ENCODE measurements around the gene DNAJB4. TPM values are rescaled to one million over a fixed set of nuclear protein-coding genes. Genes with fewer than 3 reads are reported as not detected.

Gene DNAJB4
- total RNA-seq, 1 experiment from 2014 or later = 23.0 TPM

DNA sequence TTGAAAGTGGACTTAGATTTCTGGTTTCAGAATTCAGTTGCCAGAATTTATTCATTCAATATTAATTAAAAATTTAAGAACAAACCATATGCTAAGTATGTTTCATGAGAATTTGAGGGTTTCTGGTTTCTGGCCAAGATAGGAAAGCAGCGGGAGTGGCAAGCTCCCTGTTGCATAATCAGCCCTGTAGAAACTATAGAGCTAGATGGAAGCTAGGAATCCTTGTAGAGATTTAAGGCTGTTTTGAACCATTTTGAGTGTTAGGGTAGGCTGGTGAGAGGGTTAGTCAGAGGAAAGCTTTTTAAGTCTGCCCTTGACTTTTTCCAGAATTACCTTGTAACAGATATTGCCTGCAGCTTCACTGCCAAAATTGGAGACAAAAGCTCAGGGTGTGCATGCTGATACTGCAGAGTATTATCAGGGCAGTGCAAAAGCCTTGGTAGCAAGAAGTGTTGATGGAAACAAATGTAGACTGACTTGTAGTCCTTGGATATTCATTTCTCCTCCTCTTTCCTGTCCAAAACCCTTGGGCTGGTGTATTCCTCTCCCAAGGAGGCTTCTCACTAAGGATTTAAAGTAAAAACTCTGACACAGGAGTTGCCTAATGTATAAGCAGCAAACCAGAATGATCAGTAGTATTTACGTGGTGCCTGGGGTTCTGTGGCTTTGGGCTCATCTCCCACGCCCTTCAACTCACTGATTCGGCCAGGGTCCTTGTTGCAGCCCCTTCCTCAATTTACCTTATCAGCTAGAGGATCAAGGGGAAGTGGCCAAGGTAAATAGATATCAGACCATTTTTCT is 28.5 kb downstream of the DNAJB4 start:
- Mint-ChIP-seq H3K36me3 (ENCODE audit: insufficient read depth, unreplicated experiment) (no peaks in the 10 kb centered on the region), H3K27ac (ENCODE audit: unreplicated experiment) (no peak overlapping the region), H3K9me3 (ENCODE audit: low read depth, unreplicated experiment) (no peaks in the 10 kb centered on the region), H3K4me3 (ENCODE audit: low read depth, unreplicated experiment) (no peak overlapping the region), H3K4me1 (ENCODE audit: low read depth, unreplicated experiment) (no peaks in the 10 kb centered on the region), H3K27me3 (ENCODE audit: unreplicated experiment) (no peaks in the 10 kb centered on the region)
- DNase-seq = no peak
- CTCF ChIA-PET = interaction anchor here (0.6 kb wide), 1 partner anchor 21 kb away, joined by 3 read pairs; no protein-coding TSS in a partner anchor
- intact Hi-C loops (cut with micrococcal nuclease; ENCODE audit: unreplicated experiment) = no loop called here
- no TSS peak for BruUV-seq (replicated peaks)
- TF ChIP-seq, protein P1, sequence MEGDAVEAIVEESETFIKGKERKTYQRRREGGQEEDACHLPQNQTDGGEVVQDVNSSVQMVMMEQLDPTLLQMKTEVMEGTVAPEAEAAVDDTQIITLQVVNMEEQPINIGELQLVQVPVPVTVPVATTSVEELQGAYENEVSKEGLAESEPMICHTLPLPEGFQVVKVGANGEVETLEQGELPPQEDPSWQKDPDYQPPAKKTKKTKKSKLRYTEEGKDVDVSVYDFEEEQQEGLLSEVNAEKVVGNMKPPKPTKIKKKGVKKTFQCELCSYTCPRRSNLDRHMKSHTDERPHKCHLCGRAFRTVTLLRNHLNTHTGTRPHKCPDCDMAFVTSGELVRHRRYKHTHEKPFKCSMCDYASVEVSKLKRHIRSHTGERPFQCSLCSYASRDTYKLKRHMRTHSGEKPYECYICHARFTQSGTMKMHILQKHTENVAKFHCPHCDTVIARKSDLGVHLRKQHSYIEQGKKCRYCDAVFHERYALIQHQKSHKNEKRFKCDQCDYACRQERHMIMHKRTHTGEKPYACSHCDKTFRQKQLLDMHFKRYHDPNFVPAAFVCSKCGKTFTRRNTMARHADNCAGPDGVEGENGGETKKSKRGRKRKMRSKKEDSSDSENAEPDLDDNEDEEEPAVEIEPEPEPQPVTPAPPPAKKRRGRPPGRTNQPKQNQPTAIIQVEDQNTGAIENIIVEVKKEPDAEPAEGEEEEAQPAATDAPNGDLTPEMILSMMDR (IDR thresholded peaks at IDR 0.05; ENCODE audit: unreplicated experiment) = no peak

DNA sequence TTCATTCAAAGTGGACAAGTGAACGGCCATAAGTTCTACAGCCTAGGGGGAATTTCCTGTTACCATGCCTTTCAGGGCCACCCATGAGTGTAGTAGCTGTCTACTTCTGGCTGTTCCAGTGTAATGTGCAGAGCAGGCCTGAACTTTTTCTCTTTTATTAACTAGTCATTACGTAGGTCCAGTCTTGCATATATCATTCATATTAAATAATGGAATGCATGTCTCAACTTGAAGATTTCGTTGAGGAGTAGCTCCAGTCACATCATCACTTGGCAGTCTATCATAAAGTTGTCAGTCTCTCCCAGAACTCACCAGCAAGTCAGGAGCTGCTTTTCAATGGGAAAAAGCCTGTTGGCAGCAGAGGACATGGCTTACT is 29.0 kb downstream of the DNAJB4 start:
- TF ChIP-seq, protein P1 (IDR thresholded peaks at IDR 0.05; ENCODE audit: unreplicated experiment) = no peak
- BruUV-seq (replicated peaks) = no TSS peak
- CTCF ChIA-PET = interaction anchor here (0.6 kb wide), 1 partner anchor 20 kb away, joined by 3 read pairs; no protein-coding TSS in a partner anchor
- Mint-ChIP-seq H3K27me3 (ENCODE audit: unreplicated experiment) (no peaks in the 10 kb centered on the region), H3K27ac (ENCODE audit: unreplicated experiment) (no peak overlapping the region), H3K9me3 (ENCODE audit: low read depth, unreplicated experiment) (no peaks in the 10 kb centered on the region), H3K4me3 (ENCODE audit: low read depth, unreplicated experiment) (no peak overlapping the region), H3K36me3 (ENCODE audit: insufficient read depth, unreplicated experiment) (no peaks in the 10 kb centered on the region), H3K4me1 (ENCODE audit: low read depth, unreplicated experiment) (no peaks in the 10 kb centered on the region)
- intact Hi-C loops (cut with micrococcal nuclease; ENCODE audit: unreplicated experiment) = no loop called here
- DNase-seq = no peak

DNA sequence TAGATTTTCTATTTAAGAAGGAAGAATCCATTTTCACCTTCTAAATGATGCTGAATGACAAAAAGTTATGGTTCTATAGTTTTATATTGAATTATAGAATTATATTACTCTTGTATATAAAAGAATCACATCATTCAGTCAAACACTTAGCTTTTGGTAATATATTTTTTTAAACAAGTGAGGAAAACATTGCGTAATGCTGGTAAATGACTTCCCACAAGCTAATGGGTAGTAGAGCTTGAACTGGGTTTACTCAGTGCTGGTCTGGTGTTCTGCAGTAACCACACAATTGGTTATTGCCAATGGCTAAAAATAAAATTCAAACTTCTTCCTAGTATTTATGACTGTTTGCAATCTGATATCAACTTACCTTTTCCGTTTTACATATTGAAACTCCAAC is 30.4 kb downstream of the DNAJB4 start:
- H3K9me3 Mint-ChIP-seq (ENCODE audit: low read depth, unreplicated experiment) = no peaks in the 10 kb centered on the region
- CTCF ChIA-PET = no interaction called here
- H3K4me3 Mint-ChIP-seq (ENCODE audit: low read depth, unreplicated experiment) = no peak overlapping the region
- H3K27me3 Mint-ChIP-seq (ENCODE audit: unreplicated experiment) = no peaks in the 10 kb centered on the region
- H3K4me1 Mint-ChIP-seq (ENCODE audit: low read depth, unreplicated experiment) = no peaks in the 10 kb centered on the region
- no TSS peak for BruUV-seq (replicated peaks)
- intact Hi-C loops (cut with micrococcal nuclease; ENCODE audit: unreplicated experiment) = no loop called here
- H3K27ac Mint-ChIP-seq (ENCODE audit: unreplicated experiment) = no peak overlapping the region
- TF ChIP-seq, protein P1 (IDR thresholded peaks at IDR 0.05; ENCODE audit: unreplicated experiment) = no peak
- H3K36me3 Mint-ChIP-seq (ENCODE audit: insufficient read depth, unreplicated experiment) = no peaks in the 10 kb centered on the region
- no peak for DNase-seq

- TF ChIP-seq, protein P1 (IDR thresholded peaks at IDR 0.05; ENCODE audit: unreplicated experiment) = no peak
Observed at GRCh38 chr1:78036450-78036849, 31.7 kb downstream of the DNAJB4 start.

More at GRCh38 chr1:78036450-78036849, 31.7 kb downstream of the DNAJB4 start:
- CTCF ChIA-PET = no interaction called here
- H3K4me1 Mint-ChIP-seq (ENCODE audit: low read depth, unreplicated experiment) = no peaks in the 10 kb centered on the region
- DNase-seq = no peak
- H3K9me3 Mint-ChIP-seq (ENCODE audit: low read depth, unreplicated experiment) = no peaks in the 10 kb centered on the region
- no peak overlapping the region for H3K4me3 Mint-ChIP-seq (ENCODE audit: low read depth, unreplicated experiment)
- H3K36me3 Mint-ChIP-seq (ENCODE audit: insufficient read depth, unreplicated experiment) = no peaks in the 10 kb centered on the region
- H3K27me3 Mint-ChIP-seq (ENCODE audit: unreplicated experiment) = no peaks in the 10 kb centered on the region
- H3K27ac Mint-ChIP-seq (ENCODE audit: unreplicated experiment) = no peak overlapping the region
- intact Hi-C loops (cut with micrococcal nuclease; ENCODE audit: unreplicated experiment) = no loop called here
- BruUV-seq (replicated peaks) = no TSS peak
